HG03342 (cell line): ENCODE results near the gene CEP68.
"Not testable (repeated sequence)": the region's sequence is repeated elsewhere in the genome, so short reads cannot be mapped to it uniquely, and the experiment has no call there.

Experiments
- ATAC-seq: cut with Tn5 transposase; IDR thresholded peaks from one replicate; pipeline ENCODE4 v1.9.1; 2021; ENCODE audit warnings: mild to moderate bottlenecking, moderate library complexity; ENCODE audit not compliant: unreplicated experiment

CEP68 gene

DNA sequence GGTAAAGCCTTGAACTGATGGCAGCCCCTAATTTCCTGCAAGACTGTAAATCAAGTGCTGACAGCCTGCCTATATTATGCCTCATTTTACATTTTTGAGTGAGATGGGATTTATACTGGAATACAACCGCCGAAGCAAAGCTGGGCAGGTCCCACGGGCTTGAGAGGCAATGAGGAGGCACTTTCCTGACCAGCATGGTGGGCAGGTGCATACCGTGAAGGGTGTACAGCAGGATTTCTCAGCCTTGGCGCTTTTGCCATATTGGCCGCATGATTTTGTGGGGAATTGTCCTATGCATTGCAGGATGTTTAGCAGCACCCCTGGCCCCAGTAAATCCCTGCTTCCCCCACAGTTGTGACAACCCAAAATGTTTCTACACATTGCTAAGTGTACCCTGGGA lies 22.8 kb downstream of the CEP68 start:
- ATAC-seq, result no peak

DNA sequence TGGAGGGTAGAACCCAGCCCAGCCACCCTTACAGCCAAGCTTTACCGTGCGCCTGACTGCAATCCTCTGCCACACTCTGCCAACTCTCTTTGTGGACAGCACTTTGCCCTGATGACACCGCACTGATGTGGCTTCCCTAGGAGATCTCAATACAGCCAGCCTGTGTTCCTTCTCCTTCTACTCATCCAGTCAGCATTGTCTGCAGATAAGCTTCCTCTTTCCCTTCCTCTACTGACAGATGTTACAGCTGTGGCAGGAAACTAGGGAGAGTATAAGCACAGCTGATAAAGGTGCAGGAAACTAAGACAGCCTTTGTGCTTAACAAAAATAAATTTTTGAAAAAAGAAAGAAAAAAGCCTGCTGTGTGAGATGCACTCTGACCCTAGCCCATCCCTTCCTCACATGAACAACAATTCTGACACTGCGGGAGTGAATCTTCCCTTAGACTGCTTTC lies 25.0 kb downstream of the CEP68 start:
- no peak for ATAC-seq

DNA sequence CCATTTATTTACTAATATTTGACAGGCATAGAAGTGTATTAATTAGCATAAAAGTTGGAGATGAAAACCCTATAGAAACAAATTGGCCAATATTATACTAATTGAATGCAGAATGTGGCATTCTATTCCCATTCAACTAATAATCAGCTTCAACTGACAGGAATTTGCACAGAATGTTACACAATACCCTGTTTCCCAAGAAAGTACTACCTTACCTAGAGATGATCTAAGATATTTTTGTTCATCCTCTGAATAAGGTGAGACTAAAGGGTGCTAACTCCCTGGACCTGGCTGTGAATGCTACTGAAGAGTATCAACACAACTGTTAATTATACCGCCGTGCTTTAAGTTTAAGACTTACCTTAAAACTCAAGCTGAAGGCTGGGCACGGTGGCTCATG lies 28.9 kb downstream of the CEP68 start:
- ATAC-seq, result no peak

DNA sequence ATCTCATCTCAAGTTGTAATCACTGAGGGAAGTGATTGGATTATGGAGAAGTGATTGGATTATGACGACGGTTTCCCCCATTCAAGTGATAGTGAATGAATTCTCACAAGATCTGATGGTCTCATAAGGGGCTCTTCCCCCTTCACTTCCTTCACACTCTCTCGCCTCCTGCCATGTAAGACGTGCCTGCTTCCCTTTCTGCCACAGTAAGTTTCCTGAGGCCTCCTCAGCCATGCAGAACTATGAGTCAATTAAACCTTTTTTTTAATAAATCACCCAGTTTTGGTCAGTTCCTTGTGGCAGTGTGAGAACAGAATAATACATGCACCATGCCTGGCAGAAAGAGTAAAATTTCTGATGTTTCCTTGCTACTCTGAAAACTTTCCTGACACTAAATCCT lies 36.6 kb downstream of the CEP68 start:
- no peak for ATAC-seq

DNA sequence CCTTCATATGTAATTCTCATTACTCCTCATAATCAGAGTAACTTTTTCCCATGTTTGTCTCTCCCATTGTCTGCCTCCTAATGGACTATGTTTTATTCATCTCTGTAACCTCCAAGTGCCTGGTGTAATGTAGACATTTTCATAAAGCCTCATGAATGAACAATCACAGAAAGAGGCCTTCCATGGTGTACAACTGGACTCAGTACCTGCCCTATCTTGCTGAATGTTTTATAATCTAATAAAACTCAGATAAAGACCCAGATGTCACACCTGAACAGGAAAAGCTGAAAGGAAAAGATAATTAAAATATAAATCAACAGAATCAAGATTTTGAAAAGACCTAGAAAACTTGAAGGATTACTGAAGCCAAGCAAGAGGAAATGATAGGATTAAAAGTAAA lies 37.0 kb downstream of the CEP68 start:
- ATAC-seq, result no peak

DNA sequence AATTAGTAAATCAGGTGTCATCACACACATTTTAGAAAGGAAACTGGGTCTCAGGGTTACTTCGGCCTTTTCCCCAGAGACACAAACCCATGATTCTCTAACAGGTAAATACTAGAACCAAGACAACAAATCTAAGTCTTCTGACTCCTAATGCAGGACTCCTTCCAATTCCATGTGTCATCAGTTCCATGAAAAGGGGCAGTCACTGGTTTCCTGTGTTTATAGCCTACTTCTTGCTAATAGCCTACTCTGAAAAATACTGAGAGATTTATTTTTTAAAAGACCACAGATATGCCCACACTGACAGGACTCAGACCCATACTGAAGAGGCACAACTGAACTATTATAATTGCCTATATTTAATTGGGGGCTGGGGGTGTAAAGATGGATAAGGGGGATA lies 40.7 kb downstream of the CEP68 start:
- ATAC-seq, result no peak

DNA sequence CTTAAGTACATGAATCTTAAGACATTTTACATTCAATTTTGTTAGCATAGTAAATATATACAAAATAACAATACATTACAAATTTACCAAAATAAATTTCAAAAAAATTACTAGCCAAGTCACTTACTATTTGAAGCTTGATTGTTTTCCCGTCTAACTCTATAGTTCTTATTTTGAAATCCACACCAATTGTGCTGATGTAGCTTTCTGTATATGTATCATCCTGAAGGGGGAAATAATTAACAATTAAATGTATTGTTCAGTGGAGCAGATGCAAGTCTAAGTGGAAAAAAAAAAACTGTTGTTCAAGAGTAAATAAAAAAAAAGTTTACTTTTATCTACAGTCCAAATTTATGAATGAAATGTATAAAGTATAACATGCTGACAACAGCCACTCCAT lies 41.6 kb downstream of the CEP68 start:
- no peak for ATAC-seq

DNA sequence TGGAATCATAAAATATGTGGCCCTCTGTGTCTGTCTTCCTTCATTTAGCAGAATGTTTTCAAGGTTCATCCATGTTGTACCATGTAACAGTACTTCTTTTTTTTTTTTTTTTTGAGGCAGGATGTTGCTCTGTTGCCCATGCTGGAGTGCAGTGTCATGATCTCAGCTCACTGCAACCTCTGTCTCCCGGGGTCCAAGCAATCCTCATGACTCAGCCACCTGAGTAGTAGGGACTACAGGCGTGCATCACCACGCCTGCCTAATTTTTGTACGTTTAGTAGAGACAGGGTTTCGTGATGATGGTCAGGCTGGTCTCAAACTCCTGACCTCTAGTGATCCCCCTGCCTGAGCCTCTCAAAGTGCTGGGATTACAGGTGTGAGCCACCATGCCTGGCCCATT lies 42.5 kb downstream of the CEP68 start:
- ATAC-seq, result no peak

DNA sequence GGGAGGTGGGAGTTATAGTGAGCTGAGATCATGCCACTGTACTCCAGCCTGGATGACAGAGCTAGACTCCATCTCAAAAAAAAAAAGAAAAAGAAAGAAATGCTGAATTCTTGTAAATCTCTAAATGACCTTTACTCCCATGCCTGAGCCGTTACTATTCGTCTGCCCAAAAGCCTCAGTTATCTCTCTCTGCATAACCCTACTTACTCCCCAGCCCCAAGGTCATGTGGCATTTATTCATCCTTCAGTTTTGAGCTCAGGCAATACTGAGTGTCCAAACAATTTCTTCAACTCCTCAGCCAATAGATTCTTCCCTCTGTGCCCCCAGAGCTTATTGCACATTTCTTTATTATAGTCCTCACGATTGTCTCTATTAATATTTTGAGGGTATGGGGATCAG lies 44.9 kb downstream of the CEP68 start:
- no peak for ATAC-seq

DNA sequence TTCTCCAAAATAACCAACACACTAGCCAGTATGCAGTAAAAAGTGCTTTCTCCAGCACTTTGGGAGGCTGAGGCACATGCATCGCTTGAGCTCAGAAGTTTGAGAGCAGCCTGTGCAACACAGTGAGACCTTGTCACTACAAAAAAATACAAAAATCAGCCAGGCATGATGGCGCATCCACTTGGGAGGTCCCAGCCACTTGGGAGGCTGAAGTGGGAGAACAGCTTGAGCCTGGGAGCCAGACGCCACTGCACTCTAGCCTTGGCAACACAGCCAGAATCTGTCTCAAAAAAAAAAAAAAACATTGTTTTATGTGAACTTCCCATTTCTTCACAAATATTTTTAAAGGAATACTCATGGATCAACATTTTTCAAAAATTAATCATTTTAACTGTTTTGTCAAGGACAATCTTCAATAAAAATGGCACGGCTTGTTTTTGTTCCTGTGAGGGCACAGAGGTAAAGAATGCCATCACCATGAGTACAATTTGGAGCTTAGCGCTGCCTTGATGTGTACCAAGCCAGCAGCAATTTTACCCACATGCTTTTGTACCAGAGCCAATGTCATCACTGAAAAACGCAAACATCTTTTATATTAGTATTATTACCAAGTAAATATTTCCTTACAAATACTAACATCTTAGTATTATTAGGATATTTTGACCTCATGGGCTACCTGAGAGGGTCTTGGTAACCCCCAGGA lies 46.9 kb downstream of the CEP68 start:
- no peak for ATAC-seq

DNA sequence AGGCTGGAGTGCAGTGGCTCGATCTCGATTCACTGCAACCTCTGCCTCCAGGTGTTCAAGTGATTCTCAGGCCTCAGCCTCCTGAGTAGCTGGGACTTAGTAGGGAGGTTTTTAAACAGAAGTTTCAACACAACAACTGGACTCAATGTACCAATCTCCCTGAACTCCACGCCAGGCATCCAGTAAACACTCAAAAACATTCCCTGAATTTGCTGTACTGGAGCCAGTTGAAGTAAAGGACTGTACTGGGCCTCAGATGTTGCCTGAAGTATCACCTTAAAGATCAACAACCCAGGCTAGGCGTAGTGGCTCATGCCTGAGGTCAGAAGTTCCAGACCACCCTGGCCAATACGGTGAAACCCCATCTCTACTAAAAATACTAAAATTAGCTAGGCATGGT lies 51.3 kb downstream of the CEP68 start:
- no peak for ATAC-seq

DNA sequence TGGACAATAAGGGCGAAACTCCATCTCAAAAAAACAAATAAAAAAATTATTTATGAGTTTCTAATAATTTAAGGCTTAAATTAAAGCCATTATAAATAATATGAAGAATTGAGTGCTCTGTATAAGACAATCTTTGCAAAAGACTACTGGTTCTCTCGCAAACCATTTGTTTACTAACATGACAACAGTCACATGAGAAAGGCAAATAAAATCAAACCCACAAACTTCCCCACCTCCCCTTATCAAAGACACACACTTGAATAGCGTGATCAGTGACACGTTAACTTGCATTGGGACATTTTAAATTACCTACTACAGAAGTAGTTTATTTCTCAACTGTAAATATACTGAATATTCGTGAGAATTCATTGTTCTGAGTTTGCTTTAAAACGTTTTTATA lies 52.6 kb downstream of the CEP68 start:
- no peak for ATAC-seq

DNA sequence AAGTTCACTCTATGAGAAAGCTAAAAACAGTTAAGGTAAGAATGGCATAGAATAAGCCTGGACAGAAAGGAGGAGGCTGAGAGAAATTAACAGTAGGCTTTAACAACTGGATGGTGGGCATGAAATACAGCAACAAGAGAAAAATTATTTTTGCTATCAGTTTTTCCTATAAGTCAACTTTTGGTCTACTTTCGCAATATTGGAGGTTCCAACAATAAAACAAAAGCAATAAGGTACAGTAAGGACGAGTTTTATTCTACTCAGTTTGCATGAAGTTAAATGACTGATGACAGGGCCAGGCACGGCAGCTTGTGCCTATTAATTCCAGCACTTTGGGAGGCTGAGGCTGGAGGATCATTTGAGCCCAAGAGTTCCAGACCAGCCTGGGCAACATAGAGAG lies 56.4 kb downstream of the CEP68 start:
- no peak for ATAC-seq

DNA sequence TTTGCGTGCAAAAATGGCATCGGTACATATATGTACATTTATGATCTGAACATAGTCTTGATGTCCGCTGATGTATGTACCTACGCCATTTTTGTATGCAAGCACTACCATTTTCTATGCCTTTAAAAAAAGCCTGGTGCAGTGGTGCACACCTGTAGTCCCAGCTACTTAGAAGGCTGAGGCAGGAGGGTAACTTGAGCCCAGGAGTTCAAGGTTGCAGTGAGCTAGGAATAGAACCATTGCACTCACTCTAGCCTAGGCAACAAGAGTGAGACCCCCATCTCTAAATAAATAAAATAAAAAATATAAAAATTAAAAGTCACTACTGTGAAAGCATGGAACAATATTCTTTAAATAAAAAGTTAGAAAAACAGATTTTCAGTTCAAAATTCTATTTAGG lies 57.0 kb downstream of the CEP68 start:
- no peak for ATAC-seq

DNA sequence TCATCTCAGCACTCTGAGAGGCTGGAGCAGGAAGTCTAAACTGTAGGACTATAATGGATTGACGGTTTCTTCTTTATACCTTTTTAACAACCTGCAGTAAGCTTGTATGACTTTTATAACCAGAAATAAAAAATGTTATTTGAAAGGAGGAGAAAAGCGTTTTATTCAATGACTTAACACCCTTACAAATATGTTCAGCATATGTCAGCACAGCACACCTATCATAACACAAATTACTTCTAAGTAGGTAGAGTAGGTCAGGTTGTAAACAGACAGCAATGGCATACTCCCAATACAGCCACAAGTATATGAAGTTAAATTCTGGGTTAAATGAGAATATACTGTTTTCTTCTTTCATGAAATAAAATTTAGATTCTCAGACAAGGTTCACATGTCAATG lies 57.6 kb downstream of the CEP68 start:
- no peak for ATAC-seq

DNA sequence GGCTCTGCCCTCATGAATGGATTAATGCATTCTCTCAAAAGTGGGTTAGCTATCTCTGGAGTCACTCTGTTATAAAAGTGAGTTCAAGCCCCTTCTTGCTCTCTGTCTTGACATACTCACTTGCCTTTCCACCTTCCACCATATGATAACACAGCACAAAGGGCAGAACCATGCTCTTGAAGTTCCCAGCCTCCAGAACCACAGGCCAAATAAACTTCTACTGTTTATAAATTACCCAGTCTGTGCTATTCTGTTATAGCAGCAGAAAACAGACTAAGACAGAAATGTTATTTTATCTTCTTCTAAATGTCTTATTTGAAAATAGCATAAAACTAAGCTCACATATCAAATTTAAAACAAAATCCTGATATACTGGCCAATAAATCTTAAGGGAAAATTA lies 58.7 kb downstream of the CEP68 start:
- ATAC-seq, result no peak

DNA sequence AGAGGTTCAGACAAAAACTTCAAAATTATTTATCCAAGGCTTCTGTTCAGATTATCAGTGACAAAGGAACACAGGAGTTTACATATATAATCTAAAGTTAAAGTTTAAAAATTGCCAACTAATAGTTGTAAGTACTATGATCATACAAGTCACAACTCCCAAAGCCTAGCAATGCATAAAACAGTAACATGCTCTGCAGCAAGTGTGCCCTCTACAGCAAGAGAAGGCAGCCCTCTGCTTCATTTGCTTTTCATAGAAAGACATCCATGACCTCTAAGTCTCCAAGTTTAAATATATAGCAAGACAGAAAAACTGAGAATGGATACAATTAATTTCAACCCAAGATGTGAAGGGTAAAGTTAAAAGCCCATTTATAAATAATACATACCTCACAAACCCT lies 60.4 kb downstream of the CEP68 start:
- no peak for ATAC-seq

DNA sequence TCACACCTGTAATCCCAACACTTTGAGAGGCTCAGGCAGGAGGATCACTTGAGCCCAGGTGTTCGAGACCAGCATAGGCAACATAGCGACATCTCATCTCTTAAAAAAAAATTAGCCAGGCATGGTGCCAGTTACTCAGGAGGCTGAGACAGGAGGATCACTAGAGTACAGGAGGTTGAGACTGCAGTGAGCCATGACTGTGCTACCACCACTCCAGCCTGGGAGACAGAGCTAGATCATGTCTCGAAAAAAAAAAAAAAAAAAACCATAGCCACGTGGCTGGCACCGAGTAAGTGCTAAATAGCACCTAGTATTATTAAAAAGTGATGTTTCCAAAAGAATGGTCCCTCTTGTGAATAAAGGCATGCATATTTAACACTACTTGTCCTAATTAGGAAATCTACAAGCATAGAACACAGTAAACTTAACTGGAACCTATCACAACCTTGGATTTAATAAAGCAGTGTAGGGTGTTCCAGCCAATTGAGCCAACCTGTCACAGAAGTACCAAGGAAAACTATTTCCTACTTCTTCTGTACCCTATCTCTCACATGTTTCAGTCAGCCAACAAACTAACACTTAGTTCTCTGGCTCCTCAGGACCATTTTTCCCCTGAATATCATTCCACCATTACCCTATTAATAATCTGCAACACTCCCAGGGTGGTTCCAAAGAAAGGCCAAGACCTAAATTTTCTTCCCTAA lies 64.9 kb downstream of the CEP68 start:
- no peak for ATAC-seq

DNA sequence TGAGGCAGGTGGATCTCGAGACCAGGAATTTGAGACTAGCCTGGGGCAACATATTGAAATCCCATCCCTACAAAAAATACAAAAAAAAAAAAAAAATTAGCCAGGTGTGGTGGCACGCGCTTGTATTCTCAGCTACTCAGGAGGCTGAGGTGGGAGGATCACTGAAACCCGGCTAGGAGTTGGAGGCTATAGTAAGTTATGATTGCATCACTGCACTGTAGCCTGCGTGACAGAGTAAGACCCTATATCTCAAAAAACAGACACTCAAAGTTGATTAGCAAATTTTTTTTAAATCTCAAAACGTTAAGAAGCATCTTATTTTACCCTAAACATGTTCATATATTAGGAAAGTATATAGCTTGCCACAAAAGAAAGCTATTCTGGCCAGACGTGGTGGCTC lies 66.1 kb downstream of the CEP68 start:
- no peak for ATAC-seq

DNA sequence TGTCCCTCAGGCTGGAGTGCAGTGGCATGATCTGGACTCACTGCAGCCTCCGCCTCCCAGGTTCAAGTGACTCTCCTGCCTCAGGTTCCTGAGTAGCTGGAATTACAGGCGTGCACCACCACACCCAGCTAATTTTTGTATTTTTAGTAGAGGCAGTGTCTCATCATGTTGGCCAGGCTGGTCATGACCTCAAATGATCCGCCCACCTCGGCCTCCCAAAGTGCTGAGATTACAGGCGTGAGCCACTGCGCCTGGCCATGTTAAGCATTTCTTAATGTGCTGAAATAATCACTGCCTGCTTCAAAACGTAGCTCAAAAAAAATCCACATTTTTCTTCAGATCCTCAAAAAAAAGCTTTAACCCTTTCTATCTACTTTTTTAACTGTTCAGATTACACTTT lies 69.2 kb downstream of the CEP68 start:
- ATAC-seq, result not testable (repeated sequence)

DNA sequence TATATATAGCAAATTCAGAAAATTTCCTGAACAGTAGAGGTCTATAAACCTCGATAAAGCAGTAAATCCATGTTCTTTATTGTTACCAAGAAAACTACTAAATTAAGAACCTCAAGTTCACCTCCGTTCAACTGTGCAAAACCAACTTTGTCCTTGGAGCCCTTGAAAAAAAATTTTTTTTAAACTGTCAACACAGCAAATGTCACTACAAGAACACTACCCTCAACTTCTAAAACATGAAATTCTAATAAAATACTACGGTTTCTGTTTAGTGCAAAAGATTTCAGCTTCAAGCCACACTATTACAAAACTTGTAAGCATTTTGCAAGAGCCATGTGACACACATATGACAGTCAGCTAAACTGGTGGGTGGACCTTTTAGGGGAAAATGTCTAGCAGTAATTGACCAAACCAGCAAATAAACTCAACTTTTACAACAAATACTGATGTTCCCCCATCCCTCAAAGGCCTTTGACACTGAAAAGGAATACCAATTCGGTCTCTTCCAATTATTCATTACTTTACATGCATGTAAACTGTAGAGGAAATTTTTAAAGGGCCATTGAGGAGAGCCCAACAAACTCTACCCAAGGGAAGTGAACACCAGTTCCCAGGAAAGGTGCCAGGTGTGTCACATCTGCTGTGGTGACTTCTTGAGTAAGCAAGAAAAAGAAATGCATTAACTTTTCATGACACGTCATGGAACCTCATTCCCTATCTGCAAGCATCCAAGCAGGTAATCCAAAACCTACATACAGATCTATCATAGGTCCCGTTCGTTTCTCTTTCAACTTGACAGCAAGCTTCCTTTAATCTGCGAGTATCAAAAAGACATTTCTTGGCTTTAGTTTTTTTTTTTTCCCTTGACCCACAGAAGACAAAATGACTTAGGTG lies 72.3 kb downstream of the CEP68 start:
- no peak for ATAC-seq
